ENCODE measurements around the gene IL17F. TPM values are rescaled to one million over a fixed set of nuclear protein-coding genes. Genes with fewer than 3 reads are reported as not detected.

IL17F gene
- total RNA-seq, 1 experiment from 2014 or later, result not detected

- Histone ChIP-seq H3K4me3 (ENCODE audit: low read length) (peak overlapping the region; percentile 93), H2AFZ (ENCODE audit: low read length) (peak overlapping the region; percentile 65), H3K9me3 (ENCODE audit: low read length) (no peaks in the 10 kb centered on the region), H3K9ac (ENCODE audit: low read length) (peak overlapping the region; percentile 98), H3K79me2 (ENCODE audit: low read length) (peaks cover 54% of the 10 kb centered on the region), H3K4me1 (ENCODE audit: insufficient read depth, low read length) (peaks cover 22% of the 10 kb centered on the region), H4K20me1 (ENCODE audit: low read length) (peaks cover 23% of the 10 kb centered on the region; the same call in 1 of the 2 replicates), H3K9me2 (replicated peaks; ENCODE audit: low read length) (no peaks in the 10 kb centered on the region), H3K4me2 (ENCODE audit: low read length) (peak overlapping the region; percentile 90), H3K36me3 (ENCODE audit: low read depth, low read length) (peaks cover 40% of the 10 kb centered on the region), H3K27ac (ENCODE audit: low read length) (peak overlapping the region; percentile 62), H3F3A (ENCODE audit: low read length, unreplicated experiment) (no peaks in the 10 kb centered on the region), H3K27me3 (ENCODE audit: low read length) (no peaks in the 10 kb centered on the region)
- ATAC-seq, result no peak
- POLR2A ChIA-PET (ENCODE audit: unreplicated experiment), result interaction anchor here (0.5 kb wide), 1 partner anchor 63 kb away, joined by 3 read pairs; no protein-coding TSS in a partner anchor
- peak; percentile 47 for DNase-seq
- intact Hi-C loops (cut with micrococcal nuclease), result loop anchor here (1.0 to 2.0 kb wide), 3 partner anchors 12 to 379 kb away; no protein-coding TSS in a partner anchor
- BruUV-seq (replicated peaks), result no TSS peak
- CTCF ChIA-PET, result interaction anchor here (0.5 to 2.2 kb wide), 5 partner anchors 68 to 308 kb away, joined by 3 to 7 read pairs (median 5); no protein-coding TSS in a partner anchor
- no peak for TF ChIP-seq EZH2phosphoT487 (IDR thresholded peaks at IDR 0.05; ENCODE audit: borderline replicate concordance, low read length)
- no peak for TF ChIP-seq EZH2 (IDR thresholded peaks at IDR 0.05; ENCODE audit: low read length, unreplicated experiment)
- TF ChIP-seq, protein P1, sequence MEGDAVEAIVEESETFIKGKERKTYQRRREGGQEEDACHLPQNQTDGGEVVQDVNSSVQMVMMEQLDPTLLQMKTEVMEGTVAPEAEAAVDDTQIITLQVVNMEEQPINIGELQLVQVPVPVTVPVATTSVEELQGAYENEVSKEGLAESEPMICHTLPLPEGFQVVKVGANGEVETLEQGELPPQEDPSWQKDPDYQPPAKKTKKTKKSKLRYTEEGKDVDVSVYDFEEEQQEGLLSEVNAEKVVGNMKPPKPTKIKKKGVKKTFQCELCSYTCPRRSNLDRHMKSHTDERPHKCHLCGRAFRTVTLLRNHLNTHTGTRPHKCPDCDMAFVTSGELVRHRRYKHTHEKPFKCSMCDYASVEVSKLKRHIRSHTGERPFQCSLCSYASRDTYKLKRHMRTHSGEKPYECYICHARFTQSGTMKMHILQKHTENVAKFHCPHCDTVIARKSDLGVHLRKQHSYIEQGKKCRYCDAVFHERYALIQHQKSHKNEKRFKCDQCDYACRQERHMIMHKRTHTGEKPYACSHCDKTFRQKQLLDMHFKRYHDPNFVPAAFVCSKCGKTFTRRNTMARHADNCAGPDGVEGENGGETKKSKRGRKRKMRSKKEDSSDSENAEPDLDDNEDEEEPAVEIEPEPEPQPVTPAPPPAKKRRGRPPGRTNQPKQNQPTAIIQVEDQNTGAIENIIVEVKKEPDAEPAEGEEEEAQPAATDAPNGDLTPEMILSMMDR (conservative IDR thresholded peaks at IDR 0.05; ENCODE audit: low read depth, low read length), result no peak
Measured at GRCh38 chr6:52284131-52284459, 39.8 kb upstream of the IL17F start.

GRCh38 chr6:52283111-52283510 is 38.8 kb upstream of the IL17F start:
- H3K79me2 ChIP-seq (ENCODE audit: low read length), result peaks cover 64% of the 10 kb centered on the region

DNA sequence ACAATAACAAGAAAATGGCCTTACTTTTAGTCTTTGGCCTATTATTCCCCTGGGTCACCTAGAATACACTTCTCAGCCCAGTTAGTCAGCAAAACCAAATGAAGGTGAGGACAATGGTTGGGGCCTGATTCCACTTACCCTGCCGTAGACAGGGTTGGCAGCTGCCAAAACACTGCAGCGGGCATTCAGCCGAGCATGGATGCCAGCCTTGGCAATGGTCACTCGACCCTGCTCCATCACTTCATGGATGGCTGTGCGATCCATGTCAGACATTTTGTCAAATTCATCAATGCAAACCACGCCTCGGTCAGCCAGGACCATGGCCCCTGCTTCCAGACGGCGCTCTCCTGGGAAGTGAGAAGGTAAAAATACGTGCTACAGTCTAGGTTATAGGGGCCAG is 31.8 kb upstream of the IL17F start:
- no TSS peak for BruUV-seq (replicated peaks)
- ChIA-PET POLR2A (ENCODE audit: unreplicated experiment) (no interaction called here), CTCF (no interaction called here)
- no peaks in the 10 kb centered on the region for H3F3A ChIP-seq (ENCODE audit: low read length, unreplicated experiment)
- TF ChIP-seq EZH2phosphoT487 (IDR thresholded peaks at IDR 0.05; ENCODE audit: borderline replicate concordance, low read length) (no peak), EZH2 (IDR thresholded peaks at IDR 0.05; ENCODE audit: low read length, unreplicated experiment) (no peak)
- TF ChIP-seq, protein P1 (conservative IDR thresholded peaks at IDR 0.05; ENCODE audit: low read depth, low read length), result no peak
- no peak overlapping the region for H3K9ac ChIP-seq (ENCODE audit: low read length)
- peaks cover 38% of the 10 kb centered on the region for H3K79me2 ChIP-seq (ENCODE audit: low read length)
- H3K4me3 ChIP-seq (ENCODE audit: low read length), result no peak overlapping the region
- H3K27ac ChIP-seq (ENCODE audit: low read length), result no peak overlapping the region
- ATAC-seq, result no peak
- H3K4me2 ChIP-seq (ENCODE audit: low read length), result no peak overlapping the region
- DNase-seq, result no peak
- peaks cover 88% of the 10 kb centered on the region for H3K36me3 ChIP-seq (ENCODE audit: low read depth, low read length)
- no peaks in the 10 kb centered on the region for H3K27me3 ChIP-seq (ENCODE audit: low read length)
- H2AFZ ChIP-seq (ENCODE audit: low read length), result no peak overlapping the region
- H3K4me1 ChIP-seq (ENCODE audit: insufficient read depth, low read length), result peaks cover 29% of the 10 kb centered on the region
- peaks cover 18% of the 10 kb centered on the region for H4K20me1 ChIP-seq (ENCODE audit: low read length)
- H3K9me2 ChIP-seq (replicated peaks; ENCODE audit: low read length), result no peaks in the 10 kb centered on the region
- H3K9me3 ChIP-seq (ENCODE audit: low read length), result no peaks in the 10 kb centered on the region
- intact Hi-C loops (cut with micrococcal nuclease), result no loop called here

More at GRCh38 chr6:52283111-52283510, 38.8 kb upstream of the IL17F start:
- DNase-seq (no peak), ATAC-seq (no peak)
- Histone ChIP-seq H3F3A (ENCODE audit: low read length, unreplicated experiment) (no peaks in the 10 kb centered on the region), H3K27me3 (ENCODE audit: low read length) (no peaks in the 10 kb centered on the region), H3K9me2 (replicated peaks; ENCODE audit: low read length) (no peaks in the 10 kb centered on the region), H3K4me3 (ENCODE audit: low read length) (peak overlapping the region; percentile 93), H3K4me2 (ENCODE audit: low read length) (peak overlapping the region; percentile 90), H3K9ac (ENCODE audit: low read length) (peak overlapping the region; percentile 98), H3K9me3 (ENCODE audit: low read length) (no peaks in the 10 kb centered on the region), H2AFZ (ENCODE audit: low read length) (no peak overlapping the region), H3K27ac (ENCODE audit: low read length) (no peak overlapping the region), H3K4me1 (ENCODE audit: insufficient read depth, low read length) (peaks cover 22% of the 10 kb centered on the region), H3K36me3 (ENCODE audit: low read depth, low read length) (peaks cover 50% of the 10 kb centered on the region), H4K20me1 (ENCODE audit: low read length) (peaks cover 26% of the 10 kb centered on the region; the same call in 1 of the 2 replicates)
- BruUV-seq (replicated peaks), result no TSS peak
- ChIA-PET POLR2A (ENCODE audit: unreplicated experiment) (no interaction called here), CTCF (no interaction called here)
- TF ChIP-seq EZH2 (IDR thresholded peaks at IDR 0.05; ENCODE audit: low read length, unreplicated experiment), result no peak
- TF ChIP-seq EZH2phosphoT487 (IDR thresholded peaks at IDR 0.05; ENCODE audit: borderline replicate concordance, low read length), result no peak
- TF ChIP-seq, protein P1 (conservative IDR thresholded peaks at IDR 0.05; ENCODE audit: low read depth, low read length), result no peak
- intact Hi-C loops (cut with micrococcal nuclease), result no loop called here
